GM18517 (cell line): Measurements from ENCODE around the gene GNG13.

Source experiments
- ATAC-seq: cut with Tn5 transposase; IDR thresholded peaks from one replicate; pipeline ENCODE4 v1.9.1; 2021; ENCODE audit warnings: mild to moderate bottlenecking, moderate library complexity; ENCODE audit not compliant: unreplicated experiment

Gene GNG13

DNA sequence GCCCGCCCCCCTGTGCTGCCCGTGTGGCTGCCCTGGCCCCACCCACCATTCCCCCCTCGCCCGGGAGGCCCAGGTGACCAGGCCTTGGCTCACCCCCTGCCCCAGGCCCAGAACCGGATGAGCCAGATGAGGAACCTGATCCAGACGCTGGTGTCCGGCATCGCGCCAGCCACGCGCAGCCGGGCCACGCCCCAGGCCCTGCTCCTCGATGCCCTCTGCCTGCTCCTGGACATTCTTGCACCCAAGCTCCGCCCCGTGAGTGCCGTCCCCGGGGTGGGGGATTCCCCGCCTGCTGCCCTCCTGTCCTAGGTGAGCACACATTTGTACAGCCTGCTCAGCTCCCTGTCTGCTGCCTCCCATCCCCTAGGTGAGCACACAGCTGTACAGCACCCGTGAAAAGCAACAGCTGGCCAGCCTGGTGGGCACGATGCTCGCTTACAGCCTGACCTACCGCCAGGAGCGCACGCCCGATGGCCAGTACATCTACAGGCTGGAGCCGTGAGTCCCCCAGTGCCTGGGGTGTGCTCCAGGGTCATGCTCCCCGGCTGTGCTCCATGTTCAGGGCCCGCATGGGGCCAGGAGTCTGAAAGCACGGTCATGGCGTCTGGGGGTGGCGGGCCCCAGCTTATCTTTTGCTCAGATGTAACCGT is 4.8 kb downstream of the GNG13 start:
- ATAC-seq: no peak

- ATAC-seq: no peak
Measured at GRCh38 chr16:794853-795466, 5.6 kb downstream of the GNG13 start.

- no peak for ATAC-seq
Measured at GRCh38 chr16:794091-794822, 6.3 kb downstream of the GNG13 start.

GRCh38 chr16:793414-793813 is 7.1 kb downstream of the GNG13 start:
- ATAC-seq: no peak

DNA sequence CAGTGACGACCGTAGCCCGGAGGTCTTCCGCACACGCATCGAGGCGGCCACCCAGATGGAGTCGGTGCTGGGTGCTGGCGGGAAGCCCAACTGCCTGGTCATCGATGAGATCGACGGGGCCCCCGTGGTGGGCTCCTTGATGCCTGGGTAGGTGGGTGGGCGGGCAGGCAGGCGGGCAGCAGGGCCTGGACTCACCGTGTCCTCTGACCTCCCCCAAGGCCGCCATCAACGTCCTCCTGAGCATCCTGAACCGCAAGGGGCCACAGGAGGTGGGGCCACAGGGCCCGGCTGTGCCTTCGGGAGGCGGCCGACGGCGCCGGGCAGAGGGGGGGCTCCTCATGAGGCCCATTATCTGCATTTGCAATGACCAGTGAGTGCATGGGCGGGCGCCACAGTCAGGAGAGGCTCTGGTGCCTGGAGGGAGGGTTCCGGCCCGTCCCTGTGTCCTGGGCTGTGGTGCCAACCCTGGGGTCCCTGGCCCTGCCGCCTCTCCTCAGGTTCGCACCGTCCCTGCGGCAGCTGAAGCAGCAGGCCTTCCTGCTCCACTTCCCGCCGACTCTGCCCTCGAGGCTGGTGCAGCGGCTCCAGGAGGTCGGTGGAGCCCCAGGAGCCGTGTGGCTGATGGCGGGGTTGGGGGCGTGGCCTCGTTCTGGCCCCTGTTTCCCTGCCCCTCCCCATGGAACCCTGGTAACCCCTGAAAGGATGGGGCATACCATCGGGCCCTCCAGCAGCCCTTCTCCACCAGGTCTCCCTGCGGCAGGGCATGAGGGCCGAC is 8.1 kb downstream of the GNG13 start:
- no peak for ATAC-seq

DNA sequence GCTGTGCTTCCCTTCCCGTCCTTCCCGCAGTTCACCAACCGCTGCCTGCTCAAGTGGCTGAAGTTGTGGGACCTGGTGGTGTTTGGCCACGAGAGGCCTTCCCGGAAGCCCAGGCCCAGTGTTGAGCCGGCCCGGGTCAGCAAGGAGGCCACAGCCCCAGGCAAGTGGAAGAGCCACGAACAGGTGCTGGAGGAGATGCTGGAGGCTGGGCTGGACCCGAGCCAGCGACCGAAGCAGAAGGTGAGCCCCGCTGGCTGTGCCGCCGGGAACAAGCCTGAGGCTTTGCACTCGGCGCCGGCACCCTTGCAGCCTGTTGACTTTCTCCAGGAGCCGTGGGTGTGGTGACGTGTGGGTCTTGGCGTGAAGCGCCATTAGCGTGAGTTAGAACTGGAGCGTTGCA is 9.4 kb downstream of the GNG13 start:
- no peak for ATAC-seq

DNA sequence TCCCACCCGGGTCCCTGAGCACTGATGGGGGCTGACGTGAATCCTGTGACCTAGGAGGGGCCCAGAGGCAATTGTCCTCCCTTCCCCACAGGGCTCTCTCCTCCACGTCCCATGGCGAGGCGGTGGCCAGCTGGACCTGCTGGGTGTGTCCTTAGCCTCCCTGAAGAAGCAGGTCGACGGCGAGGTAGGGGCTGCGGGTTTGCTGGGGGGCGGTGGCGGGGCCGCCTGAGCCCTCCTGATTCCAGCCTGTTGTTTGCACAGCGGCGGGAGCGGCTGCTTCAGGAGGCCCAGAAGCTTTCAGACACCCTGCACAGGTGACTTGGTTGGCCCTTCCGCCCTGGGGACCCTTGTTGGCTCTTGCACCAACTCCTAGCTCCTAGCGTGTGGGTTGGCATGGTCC is 10.4 kb downstream of the GNG13 start:
- no peak for ATAC-seq

GRCh38 chr16:789191-789850 is 11.2 kb downstream of the GNG13 start:
- ATAC-seq: no peak

- ATAC-seq: peak; percentile 62
Measured at GRCh38 chr16:788399-789126, 12.0 kb downstream of the GNG13 start, which contains the start of gene CHTF18. Gene CHTF18 (plus strand): TSS chr16:788620. CDS start chr16:788685, 65 bp downstream.

GRCh38 chr16:787978-788398 is 12.5 kb downstream of the GNG13 start, which contains the start of gene RPUSD1:
Gene RPUSD1 (minus strand): TSS chr16:788381. CDS start chr16:787737, 644 bp downstream.
- peak; percentile 35 for ATAC-seq

DNA sequence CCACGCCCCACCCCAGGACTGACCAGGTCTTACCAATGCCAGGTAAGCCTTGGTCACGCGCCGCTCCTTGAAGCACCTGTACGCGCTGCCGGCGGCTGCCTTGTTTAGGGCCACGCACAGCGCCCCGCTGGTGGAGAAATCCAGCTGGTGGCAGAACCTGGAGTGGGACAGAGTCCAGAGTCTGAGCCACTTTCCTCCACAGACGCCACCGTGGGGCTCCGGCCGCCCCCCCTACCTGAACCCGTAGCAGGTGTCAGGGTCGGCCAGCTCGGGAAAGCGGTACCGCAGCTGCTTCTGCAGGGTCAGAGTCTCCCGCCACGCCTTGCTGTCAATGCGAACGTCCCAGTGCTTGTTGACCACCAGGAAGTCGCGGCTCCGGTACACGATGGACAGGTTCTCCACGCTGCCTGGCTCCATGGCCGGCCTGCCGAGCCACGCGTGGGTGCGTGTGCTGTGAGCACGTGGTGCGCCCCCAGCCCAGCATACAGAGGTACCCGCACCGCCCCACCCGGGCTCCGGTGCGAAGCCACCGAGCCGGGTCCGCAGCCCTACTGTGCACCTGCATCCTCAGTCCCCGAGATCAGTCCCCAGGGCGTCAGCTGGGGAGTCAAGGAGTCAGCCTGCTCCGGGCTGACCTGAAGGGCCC is 13.1 kb downstream of the GNG13 start:
- no peak for ATAC-seq

GRCh38 chr16:785563-786535 is 14.7 kb downstream of the GNG13 start:
- no peak for ATAC-seq

GRCh38 chr16:784431-784830 is 16.1 kb downstream of the GNG13 start:
- ATAC-seq: no peak

GRCh38 chr16:783404-784161 is 17.0 kb downstream of the GNG13 start:
- no peak for ATAC-seq

- no peak for ATAC-seq
Measured at GRCh38 chr16:782766-783403, 17.6 kb downstream of the GNG13 start.

GRCh38 chr16:782258-782657 is 18.3 kb downstream of the GNG13 start:
- ATAC-seq: no peak

GRCh38 chr16:781346-782010 is 19.1 kb downstream of the GNG13 start:
- ATAC-seq: no peak
